ENCODE measurements around the gene SDK1.

DNA sequence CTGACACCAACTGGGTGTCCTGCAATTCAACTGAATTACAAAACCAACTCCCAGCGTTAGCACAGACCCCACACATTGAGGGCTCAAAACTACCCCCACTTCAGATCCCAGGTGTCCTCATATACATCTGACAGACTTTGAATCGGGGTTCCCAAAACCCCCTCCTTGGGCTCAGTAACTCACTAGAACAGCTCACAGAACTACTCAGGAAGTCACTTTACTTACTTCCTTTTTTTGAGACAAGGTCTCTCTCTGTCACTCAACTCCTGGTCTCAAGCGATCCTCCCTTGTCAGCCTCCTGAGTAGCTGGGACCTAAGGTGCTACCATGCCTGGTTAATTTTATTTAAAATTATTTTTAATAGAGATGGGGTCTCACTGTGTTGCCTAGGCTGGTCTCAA, 456.0 kb downstream of the SDK1 start:
- TF ChIP-seq, protein P1, sequence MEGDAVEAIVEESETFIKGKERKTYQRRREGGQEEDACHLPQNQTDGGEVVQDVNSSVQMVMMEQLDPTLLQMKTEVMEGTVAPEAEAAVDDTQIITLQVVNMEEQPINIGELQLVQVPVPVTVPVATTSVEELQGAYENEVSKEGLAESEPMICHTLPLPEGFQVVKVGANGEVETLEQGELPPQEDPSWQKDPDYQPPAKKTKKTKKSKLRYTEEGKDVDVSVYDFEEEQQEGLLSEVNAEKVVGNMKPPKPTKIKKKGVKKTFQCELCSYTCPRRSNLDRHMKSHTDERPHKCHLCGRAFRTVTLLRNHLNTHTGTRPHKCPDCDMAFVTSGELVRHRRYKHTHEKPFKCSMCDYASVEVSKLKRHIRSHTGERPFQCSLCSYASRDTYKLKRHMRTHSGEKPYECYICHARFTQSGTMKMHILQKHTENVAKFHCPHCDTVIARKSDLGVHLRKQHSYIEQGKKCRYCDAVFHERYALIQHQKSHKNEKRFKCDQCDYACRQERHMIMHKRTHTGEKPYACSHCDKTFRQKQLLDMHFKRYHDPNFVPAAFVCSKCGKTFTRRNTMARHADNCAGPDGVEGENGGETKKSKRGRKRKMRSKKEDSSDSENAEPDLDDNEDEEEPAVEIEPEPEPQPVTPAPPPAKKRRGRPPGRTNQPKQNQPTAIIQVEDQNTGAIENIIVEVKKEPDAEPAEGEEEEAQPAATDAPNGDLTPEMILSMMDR (conservative IDR thresholded peaks at IDR 0.05) = no peak
- no peak for TF ChIP-seq ZFX (IDR thresholded peaks at IDR 0.05)
